ENCODE measurements around the gene PDZD2. TPM values are rescaled to one million over a fixed set of nuclear protein-coding genes. Genes with fewer than 3 reads are reported as not detected.

The PDZD2 gene
- total and polyA plus RNA-seq, 11 donors: 28.3 to 116 (median 80.6) TPM

- TF ChIP-seq, protein P1, sequence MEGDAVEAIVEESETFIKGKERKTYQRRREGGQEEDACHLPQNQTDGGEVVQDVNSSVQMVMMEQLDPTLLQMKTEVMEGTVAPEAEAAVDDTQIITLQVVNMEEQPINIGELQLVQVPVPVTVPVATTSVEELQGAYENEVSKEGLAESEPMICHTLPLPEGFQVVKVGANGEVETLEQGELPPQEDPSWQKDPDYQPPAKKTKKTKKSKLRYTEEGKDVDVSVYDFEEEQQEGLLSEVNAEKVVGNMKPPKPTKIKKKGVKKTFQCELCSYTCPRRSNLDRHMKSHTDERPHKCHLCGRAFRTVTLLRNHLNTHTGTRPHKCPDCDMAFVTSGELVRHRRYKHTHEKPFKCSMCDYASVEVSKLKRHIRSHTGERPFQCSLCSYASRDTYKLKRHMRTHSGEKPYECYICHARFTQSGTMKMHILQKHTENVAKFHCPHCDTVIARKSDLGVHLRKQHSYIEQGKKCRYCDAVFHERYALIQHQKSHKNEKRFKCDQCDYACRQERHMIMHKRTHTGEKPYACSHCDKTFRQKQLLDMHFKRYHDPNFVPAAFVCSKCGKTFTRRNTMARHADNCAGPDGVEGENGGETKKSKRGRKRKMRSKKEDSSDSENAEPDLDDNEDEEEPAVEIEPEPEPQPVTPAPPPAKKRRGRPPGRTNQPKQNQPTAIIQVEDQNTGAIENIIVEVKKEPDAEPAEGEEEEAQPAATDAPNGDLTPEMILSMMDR (IDR thresholded peaks at IDR 0.05): no peak
- no peak for TF ChIP-seq POLR2A (IDR thresholded peaks at IDR 0.05)
- H3K36me3 ChIP-seq: no peaks in the 10 kb centered on the region
- H3K27ac ChIP-seq: no peak overlapping the region
- no peak overlapping the region for H3K4me3 ChIP-seq
- ATAC-seq (peak in 1 of 4 donors; percentile 27), DNase-seq (no peak)
- intact Hi-C loops (cut with DNase I): no loop called here
- 64 to 74% (median 66%) methylated on average over 4 of the region's 4 CpGs for WGBS, 4 donors
- peaks cover 0 to 7% (median 3%) of the 10 kb centered on the region in 12 donors for H3K4me1 ChIP-seq
- H3K9me3 ChIP-seq: no peaks in the 10 kb centered on the region
- no peaks in the 10 kb centered on the region for H3K27me3 ChIP-seq
These were observed 181.1 kb downstream of the PDZD2 start for GRCh38 chr5:31819926-31820516.

DNA sequence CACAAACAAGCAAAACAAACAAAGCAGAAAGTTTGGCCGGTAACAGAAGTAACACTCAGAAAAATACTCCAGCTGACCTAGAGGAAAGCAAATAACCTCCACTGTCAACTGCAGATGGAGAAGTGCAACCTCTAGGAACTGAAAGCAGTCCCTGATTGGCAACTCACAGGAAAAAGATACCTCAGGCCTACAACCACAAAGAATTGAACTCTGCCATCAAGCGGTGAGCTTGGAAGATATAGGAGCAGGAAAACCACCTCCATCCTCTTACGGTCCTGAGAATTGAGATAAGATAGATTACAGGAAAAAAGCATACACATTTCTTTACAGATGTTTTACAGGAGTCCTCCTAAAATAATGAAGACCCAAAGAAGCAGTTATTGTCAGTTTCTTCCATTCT is 184.5 kb downstream of the PDZD2 start:
- DNase-seq (no peak), ATAC-seq (no peak)
- intact Hi-C loops (cut with DNase I): no loop called here
- 63 to 82% (median 68%) methylated on average over 3 of the region's 3 CpGs for WGBS, 4 donors
- peaks cover 0 to under 1% (median 0%) of the 10 kb centered on the region in 9 donors for H3K36me3 ChIP-seq
- TF ChIP-seq POLR2A (IDR thresholded peaks at IDR 0.05): no peak
- TF ChIP-seq, protein P1 (IDR thresholded peaks at IDR 0.05): no peak
- H3K27ac ChIP-seq: no peak overlapping the region
- H3K9me3 ChIP-seq: peaks cover 0 to 8% (median 2%) of the 10 kb centered on the region in 12 donors
- H3K4me3 ChIP-seq: no peak overlapping the region
- peaks cover 0 to 18% (median 12%) of the 10 kb centered on the region in 12 donors for H3K4me1 ChIP-seq
- H3K27me3 ChIP-seq: no peaks in the 10 kb centered on the region

DNA sequence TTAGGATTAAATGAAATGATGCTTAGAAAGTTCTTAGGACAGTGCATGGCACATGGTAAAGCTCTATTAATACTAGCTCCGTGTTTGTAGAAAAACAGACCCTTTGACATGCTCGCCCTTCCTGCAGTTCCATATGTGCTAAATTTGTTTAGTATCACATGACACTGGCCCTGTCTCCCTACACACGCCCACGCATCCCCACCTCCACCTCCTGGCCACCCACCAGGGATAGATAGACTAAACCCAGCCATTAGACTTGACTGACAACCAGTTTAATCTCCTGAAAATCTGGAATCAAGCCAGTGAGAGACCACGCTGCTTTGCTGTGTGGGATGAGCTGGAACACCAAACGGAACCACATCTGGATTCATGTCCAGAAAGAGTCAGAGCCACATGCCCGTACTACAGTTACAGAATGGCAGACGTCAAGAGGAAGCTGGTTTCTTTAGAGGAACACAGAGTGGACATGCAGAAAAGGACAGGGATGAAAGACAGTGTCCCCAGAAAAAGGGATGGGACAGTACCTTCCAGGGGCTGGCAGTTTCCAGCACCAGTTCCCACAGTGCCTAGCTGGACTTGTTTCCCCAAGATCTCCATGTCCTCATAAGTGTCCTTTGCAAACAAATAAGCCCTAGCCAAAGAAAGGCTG is 186.1 kb downstream of the PDZD2 start:
- WGBS, 4 donors: 23 to 31% (median 27%) methylated on average over 8 of the region's 8 CpGs

More for the DNA sequence above, 186.1 kb downstream of the PDZD2 start:
- Histone ChIP-seq H3K36me3 (peaks cover 0 to 7% (median 0%) of the 10 kb centered on the region in 9 donors), H3K27ac (peak overlapping the region in 2 of 12 donors; percentile 9 to 10), H3K4me1 (peaks cover 0 to 18% (median 12%) of the 10 kb centered on the region in 12 donors), H3K9me3 (peaks cover 0 to 19% (median 8%) of the 10 kb centered on the region in 12 donors), H3K4me3 (no peak overlapping the region), H3K27me3 (no peaks in the 10 kb centered on the region)
- intact Hi-C loops (cut with DNase I): loop anchor here (1.0 to 5.0 kb wide), 7 partner anchors 247 to 268 kb away; no protein-coding TSS in a partner anchor
- TF ChIP-seq, protein P1 (IDR thresholded peaks at IDR 0.05): no peak
- no peak for TF ChIP-seq POLR2A (IDR thresholded peaks at IDR 0.05)
- ATAC-seq (peak; percentile 51 to 79 (median 54)), DNase-seq (no peak)

All from heart left ventricle (tissue), 16 donors.